PC-3 (cell line): Measurements from ENCODE around the gene ZBTB21.

Experiments used
- CTCF ChIP-seq: fragments of 300-600 bp; sonication (generic); conservative IDR thresholded peaks from 2 replicates; pipeline ENCODE4 v1.5.1; 2017; ENCODE audit warnings: antibody characterized with exemption, low read depth, mild to moderate bottlenecking, low read length
- EZH2 ChIP-seq: fragments of 300-600 bp; sonication (generic); IDR thresholded peaks from one replicate; pipeline ENCODE4 v1.6.1; 2017; ENCODE audit warnings: antibody characterized with exemption, mild to moderate bottlenecking, low read length; ENCODE audit not compliant: unreplicated experiment

GRCh38 chr21:42017022-42017421, 6.9 kb upstream of the ZBTB21 start:
- TF ChIP-seq CTCF (no peak), EZH2 (no peak)
